ENCODE measurements around the gene ZNF276.
"Not testable (repeated sequence)": the region's sequence is repeated elsewhere in the genome, so short reads cannot be mapped to it uniquely, and the experiment has no call there.

Gene ZNF276, protein sequence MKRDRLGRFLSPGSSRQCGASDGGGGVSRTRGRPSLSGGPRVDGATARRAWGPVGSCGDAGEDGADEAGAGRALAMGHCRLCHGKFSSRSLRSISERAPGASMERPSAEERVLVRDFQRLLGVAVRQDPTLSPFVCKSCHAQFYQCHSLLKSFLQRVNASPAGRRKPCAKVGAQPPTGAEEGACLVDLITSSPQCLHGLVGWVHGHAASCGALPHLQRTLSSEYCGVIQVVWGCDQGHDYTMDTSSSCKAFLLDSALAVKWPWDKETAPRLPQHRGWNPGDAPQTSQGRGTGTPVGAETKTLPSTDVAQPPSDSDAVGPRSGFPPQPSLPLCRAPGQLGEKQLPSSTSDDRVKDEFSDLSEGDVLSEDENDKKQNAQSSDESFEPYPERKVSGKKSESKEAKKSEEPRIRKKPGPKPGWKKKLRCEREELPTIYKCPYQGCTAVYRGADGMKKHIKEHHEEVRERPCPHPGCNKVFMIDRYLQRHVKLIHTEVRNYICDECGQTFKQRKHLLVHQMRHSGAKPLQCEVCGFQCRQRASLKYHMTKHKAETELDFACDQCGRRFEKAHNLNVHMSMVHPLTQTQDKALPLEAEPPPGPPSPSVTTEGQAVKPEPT

DNA sequence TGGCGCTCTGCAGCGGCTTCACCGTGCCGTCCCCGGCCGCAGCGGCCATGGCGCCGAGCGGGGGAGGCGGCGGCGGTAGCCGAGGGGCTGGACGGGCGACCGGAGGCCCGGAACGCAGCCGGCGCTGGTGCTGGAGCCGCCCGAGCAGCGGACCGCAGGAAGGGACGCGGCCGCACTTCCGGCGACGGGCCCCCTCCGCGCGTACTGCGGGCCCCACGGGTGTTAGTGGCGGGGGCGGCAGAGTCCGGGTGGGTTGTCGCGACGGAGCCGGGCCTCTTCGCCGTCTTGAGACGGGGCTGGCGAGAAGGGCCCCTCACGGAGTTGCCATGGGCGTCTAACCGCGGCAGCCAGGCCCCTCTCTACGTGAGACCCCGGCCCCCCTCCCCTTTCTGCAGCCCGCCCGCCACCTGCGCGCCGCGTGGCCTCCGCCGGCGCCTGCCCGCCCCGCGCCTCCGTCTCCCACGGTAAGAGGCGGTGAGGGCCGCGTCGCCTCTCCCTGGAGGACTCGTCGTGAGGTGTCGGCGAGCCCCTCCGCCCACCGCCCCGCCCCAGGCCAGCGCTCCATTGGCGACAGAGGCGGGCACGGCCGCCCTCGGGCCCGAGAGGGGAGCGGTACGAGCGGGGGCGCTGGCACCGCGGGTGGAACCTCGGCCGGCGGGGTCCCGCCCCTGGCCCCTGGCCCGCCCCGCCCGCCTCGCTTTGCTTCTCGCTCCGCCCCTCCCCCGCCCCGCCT is at the start of gene ZNF276, which contains the start of gene VPS9D1:
Gene ZNF276, plus strand, starts transcription at position 725 of the 733 bp plus-strand sequence. CDS start 104 bp downstream, outside the sequence.
Gene VPS9D1, minus strand, starts transcription at position 86 of the 733 bp plus-strand sequence. Its CDS starts 37 bp downstream, at position 49.
- DNase-seq (ENCODE audit: low read depth, low spot score), result peak; percentile 92

DNA sequence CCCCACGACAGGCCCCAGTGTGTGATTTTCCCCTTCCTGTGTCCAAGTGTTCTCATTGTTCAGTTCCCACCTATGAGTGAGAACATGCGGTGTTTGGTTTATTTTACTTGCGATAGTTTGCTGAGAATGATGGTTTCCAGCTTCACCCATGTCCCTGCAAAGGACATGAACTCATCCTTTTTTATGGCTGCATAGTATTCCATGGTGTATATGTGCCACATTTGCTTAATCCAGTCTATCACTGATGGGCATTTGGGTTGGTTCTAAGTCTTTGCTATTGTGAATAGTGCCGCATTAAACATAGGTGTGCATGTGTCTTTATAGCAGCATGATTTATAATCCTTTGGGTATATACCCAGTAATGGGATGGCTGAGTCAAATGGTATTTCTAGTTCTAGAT is 49.8 kb upstream of the ZNF276 start:
- DNase-seq (ENCODE audit: low read depth, low spot score), result not testable (repeated sequence)

DNA sequence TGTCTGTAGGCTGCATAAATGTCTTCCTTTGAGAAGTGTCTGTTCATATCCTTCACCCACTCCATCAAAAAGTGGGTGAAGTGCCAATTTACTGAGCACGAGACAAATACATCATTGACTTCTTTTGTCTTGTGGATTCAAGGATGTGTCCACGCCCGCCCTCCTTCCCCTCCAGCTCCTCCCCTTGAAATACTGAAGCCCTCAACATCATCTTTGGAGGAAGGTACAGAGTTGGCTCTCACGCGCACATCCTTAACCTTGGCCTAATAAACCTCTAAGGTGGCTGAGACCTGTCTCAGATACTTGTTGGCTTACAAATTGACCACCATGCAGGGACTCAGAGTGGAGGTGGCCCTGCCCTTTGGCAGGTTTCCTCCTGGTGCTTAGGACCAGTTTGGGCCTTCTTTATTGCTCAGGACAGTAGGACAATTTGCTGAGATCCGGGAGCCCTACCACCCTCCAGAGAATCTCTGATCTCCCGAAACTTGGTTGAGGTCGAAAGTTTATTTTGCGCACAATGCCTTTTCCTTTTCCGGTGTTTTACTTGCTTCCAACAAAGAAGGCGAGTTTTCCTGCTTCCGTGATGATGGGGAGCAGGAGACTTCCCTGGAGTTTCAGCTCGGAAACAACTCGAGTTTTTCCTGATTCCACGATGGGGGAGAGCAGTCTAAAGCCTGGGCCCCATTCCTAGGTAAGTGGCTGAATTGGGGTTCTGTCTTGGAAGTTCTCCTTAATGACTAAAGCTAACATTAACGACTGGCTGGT is 49.0 kb upstream of the ZNF276 start:
- no peak for DNase-seq (ENCODE audit: low read depth, low spot score)

DNA sequence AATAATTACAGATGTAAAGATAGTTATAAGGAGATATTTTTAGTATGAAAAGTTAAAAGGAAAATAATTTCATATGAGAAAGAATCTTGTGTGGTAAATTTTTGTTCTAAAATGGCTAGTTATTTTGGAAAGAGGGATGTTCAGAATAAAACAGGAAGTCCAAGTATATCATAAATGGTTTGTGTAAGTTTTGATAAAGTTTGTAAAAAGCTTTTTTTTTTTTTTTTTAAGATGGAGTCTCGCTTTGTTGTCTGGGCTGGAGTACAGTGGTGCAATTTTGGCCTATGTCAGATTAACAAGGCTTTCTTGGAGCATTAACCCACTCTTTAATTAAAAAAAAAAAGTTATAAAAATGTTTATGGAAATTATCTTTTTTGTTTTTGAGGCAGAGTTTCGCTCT is 43.1 kb upstream of the ZNF276 start:
- DNase-seq (ENCODE audit: low read depth, low spot score), result no peak

DNA sequence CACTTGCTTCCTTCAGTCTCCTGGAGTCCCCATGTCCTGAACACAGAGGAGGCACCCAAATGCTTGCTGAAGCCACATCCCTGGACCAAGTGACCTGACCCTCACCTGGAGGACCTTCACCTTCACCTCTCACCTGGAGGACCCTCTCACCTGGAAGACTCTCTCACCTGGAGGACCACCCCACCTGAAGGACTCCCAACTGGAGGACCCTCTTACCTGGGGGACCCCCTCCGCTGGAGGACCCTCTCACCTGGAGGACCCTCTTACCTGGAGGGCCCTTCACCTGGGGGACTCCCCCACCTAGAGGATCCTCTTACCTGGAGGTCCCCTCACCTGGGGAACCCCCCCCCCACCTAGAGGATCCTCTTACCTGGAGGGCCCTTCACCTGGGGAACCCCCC is 35.4 kb upstream of the ZNF276 start:
- no peak for DNase-seq (ENCODE audit: low read depth, low spot score)

DNA sequence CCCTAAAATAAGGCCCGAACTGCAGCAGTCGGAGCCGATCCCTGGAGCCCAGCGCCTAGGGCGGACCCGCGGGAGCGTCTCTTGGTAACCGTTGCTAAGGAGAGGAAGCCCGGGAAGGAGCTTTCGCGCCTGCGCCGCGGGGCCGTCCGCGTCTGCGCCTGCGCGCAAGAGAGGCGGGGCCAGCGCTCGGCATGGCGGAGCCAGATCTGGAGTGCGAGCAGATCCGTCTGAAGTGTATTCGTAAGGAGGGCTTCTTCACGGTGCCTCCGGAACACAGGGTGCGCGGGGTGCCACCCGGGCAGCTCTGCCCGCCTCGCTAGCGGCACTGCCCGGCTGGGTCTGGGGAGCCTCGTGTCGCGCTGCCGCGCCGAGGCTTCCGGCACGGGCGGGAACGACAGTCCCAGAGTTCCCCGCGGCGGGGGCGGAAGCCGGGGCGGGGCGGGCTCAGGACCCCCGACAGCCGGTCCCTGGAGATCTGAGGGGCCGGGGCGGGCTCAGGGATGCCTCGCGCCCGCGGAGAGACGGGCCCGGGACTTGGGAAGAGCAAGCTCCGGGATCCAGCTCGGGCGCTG is 34.7 kb upstream of the ZNF276 start, which contains the start of gene CDK10:
Gene CDK10, plus strand, starts transcription at position 170 of the 572 bp plus-strand sequence. Its CDS starts 22 bp downstream, at position 192.
- peak; percentile 96 for DNase-seq (ENCODE audit: low read depth, low spot score)

DNA sequence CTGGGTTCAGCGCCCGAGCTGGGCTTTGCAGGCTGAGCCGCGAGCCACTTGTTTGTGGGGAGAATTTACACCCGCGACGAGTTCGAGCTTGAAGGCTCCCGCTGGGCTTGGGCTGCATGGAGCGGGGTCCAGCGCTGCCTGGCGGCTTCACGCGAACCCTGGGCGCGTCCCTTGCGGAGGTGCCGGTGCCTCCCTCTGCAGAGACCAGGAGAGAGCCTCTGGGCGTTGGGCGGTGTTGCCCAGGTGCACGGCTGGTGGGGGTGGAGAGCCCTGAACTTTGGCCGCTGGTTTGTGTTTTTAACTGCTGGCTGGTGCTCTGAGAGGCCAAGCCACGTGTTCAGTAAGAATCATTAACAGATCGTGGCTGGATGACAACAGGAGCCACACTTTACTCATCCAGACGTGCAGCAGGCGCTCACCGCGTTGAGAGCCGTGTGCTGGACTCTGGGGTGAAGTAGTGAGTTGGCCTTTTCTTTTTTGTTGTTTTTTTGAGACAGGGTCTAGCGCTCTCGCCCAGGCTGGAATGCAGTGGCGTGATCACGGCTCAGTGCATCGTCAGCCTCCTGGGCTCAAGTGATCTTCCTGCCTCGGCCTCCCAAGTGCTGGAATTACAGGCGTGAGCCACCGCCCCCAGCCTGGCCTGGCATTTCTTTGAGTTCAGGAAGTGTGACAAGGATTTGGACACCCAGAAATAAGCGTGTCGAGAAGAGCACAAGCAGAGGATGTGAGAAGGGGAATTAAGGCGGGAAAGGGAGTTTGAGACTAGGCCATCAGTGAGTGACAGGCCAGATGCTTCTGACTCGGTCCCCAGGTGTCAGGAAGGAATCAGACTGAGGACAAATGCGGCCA is 34.0 kb upstream of the ZNF276 start:
- peak; percentile 62 for DNase-seq (ENCODE audit: low read depth, low spot score)

DNA sequence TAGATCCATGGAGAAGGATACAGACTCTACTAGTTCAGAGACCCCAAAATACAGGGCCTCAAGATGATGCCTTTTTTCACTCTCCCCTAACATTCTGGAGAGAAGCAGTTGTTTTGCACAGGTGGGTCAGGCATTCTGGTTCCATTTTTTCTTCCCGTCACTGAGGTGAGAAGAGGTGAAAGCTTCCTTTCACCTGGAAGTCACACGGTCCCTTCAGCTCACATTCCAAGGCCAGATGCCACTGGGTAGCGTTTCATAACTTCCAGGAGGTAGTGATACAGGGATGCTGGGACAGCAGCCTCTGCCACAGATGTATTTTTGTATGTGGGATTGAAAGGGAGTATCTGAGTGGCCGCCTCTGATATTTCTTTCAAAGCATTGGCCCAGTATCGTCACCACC is 32.9 kb upstream of the ZNF276 start:
- no peak for DNase-seq (ENCODE audit: low read depth, low spot score)

DNA sequence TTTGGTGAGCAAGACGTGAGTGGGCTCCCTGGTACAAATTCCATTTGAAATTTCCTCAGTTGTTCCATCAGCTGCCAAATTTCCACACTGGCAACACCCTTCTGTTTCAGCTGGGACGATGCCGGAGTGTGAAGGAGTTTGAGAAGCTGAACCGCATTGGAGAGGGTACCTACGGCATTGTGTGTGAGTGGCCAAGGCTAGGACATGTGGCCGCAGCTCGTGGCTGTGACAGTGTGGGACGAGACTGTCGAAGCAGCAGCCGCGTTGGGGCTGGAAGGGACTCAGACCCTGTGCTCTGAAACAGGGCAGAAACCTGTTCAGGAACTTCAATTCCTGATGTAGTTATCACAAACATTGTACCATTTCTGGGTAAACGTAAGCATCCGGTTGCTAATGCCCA is 32.2 kb upstream of the ZNF276 start:
- no peak for DNase-seq (ENCODE audit: low read depth, low spot score)

DNA sequence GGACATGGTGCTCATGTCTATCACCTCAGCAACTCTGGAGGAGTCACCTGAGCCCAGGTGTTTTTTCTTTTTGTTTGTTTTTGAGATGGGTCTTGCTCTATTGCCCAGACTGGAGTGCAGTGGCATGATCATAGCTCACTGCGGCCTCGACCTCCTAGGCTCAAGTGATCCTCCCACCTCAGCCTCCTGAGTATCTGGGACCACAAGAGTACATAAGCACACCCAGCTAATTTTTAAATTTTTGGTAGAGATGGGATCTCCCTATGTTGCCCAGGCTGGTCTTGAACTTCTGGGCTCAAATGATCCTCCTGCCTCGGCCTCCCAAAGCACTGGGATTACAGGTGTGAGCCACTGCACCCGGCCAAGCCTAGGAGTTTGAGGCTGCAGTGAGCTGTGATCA is 31.7 kb upstream of the ZNF276 start:
- not testable (repeated sequence) for DNase-seq (ENCODE audit: low read depth, low spot score)

DNA sequence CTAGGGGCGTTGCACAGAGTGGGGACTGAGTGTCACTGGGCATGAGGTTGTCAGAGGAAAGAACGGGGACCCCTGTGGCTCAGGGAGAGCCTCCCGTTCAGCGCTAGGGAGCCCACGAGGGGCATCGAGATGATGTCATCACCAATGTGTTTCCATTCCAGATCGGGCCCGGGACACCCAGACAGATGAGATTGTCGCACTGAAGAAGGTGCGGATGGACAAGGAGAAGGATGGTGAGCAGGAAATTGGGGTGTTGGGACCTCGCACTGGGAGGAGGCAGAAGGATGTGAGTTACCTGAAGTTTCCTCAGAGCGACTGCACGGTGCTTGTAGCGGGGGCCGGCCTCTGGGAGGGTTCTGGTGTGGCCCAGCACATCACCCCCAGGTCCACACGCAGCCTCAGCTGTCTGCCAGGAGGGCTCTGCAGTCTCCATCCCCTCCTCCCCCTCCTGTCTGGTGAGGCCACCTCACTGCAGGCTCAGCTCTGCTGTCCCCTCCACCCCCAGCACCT is 30.9 kb upstream of the ZNF276 start:
- no peak for DNase-seq (ENCODE audit: low read depth, low spot score)

DNA sequence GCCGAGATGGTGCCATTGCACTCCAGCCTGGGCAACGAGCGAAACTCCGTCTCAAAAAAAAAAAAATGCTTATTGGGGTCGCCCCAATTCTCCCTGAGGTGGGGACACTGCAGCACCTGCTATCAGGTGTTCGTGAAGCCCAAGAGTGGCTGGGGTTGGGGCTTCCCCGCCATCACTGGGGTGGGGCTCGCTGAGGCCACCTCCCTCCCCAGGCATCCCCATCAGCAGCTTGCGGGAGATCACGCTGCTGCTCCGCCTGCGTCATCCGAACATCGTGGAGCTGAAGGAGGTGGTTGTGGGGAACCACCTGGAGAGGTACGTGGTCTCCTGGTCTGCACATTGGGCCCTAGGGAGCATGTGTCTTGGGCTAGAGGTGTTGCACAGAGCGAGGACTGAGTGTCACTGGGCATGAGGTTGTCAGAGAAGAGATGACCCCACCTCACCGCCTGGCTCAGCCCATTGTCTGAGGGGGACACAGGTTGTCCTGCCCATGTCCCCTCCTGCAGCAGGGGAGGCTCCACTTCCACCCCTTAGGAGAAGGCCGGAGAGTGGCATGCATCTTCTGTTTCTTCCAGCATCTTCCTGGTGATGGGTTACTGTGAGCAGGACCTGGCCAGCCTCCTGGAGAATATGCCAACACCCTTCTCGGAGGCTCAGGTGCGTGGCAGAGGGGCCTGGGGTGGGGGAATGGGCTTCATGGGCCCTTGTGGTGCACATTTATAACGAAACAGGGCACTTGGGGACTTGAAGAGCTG is 29.9 kb upstream of the ZNF276 start:
- DNase-seq (ENCODE audit: low read depth, low spot score), result no peak

DNA sequence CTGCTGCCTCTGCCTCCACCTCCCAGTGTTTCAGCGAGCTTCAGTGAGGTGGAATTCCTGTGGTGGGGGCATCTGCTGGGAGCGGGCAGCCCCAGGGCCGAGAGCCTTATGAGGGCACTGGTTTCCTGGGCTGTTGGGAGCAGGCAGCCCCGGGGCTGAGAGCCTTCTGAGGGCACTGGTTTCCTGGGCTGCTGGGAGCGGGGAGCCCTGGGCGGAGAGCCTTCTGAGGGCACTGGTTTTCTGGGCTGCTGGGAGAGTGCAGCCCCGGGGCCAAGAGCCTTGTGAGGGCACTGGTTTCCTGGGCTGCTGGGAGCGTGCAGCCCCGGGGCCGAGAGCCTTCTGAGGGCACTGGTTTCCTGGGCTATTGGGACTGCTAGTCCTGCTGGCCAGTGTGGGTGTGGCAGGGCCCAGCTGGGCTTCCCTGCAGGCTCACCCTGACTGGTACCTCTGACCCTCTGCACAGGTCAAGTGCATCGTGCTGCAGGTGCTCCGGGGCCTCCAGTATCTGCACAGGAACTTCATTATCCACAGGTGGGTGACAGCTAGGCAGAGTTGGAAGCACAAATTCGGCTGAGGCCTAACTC is 29.3 kb upstream of the ZNF276 start:
- DNase-seq (ENCODE audit: low read depth, low spot score), result no peak

DNA sequence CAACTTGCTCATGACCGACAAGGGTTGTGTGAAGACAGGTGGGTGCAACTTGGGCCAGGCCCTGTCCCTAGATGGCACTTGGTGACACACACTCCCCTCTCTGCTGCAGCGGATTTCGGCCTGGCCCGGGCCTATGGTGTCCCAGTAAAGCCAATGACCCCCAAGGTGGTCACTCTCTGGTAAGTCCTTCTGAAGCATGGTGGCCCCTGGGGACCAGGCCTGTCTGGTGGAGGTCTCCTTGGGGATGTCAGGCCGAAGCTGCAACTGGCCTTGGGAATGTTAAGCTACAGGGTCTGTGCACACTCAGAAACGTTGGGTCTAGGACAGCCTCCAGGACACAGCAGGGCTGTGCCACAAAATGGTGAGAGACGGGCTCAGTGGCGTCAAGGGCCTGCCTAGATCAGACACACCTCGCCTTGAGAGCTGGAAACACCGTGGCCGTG is 28.0 kb upstream of the ZNF276 start:
- DNase-seq (ENCODE audit: low read depth, low spot score), result no peak

DNA sequence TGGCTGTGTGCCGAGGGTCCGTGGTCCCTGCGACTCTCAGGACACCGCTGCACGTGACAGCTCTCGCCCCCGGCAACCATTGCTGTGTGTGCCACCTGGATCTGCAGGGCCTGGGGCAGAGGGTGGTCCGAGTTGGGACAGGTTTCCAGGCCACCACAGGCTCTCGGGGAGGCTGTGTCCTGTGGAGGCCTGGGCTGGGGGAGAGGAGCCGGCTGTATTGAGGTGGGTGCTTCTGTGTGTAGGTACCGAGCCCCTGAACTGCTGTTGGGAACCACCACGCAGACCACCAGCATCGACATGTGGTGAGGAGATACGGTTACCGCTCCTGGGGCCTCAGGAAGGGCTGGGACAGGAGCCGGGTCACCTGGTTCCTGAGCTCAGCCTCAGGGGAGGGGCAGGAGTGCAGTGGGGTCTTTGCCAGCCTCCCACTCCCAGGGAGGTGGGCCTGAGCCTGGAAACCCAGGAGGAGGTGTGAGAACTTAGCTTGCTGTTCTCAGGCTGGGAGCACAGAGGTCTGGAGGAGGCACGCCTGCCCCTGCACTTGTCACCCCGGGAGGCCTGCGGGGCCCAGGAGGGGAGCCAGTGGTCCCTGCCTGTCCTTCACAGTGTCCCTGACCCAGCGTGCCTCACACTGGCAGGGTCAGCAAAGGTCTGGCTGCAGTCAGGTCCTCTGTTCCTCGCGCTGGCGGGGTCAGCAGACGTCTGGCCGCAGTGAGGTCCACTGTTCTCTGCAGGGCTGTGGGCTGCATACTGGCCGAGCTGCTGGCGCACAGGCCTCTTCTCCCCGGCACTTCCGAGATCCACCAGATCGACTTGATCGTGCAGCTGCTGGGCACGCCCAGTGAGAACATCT is 27.2 kb upstream of the ZNF276 start:
- DNase-seq (ENCODE audit: low read depth, low spot score), result no peak

DNA sequence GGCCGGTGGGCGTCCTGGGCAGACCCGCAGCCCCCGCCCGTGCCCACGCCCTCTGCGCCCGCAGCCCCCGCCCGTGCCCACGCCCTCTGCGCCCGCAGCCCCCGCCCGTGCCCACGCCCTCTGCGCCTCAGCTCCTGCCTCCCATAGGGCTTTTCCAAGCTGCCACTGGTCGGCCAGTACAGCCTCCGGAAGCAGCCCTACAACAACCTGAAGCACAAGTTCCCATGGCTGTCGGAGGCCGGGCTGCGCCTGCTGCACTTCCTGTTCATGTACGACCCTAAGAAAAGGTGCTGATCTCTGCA is 26.6 kb upstream of the ZNF276 start:
- not testable (repeated sequence) for DNase-seq (ENCODE audit: low read depth, low spot score)

DNA sequence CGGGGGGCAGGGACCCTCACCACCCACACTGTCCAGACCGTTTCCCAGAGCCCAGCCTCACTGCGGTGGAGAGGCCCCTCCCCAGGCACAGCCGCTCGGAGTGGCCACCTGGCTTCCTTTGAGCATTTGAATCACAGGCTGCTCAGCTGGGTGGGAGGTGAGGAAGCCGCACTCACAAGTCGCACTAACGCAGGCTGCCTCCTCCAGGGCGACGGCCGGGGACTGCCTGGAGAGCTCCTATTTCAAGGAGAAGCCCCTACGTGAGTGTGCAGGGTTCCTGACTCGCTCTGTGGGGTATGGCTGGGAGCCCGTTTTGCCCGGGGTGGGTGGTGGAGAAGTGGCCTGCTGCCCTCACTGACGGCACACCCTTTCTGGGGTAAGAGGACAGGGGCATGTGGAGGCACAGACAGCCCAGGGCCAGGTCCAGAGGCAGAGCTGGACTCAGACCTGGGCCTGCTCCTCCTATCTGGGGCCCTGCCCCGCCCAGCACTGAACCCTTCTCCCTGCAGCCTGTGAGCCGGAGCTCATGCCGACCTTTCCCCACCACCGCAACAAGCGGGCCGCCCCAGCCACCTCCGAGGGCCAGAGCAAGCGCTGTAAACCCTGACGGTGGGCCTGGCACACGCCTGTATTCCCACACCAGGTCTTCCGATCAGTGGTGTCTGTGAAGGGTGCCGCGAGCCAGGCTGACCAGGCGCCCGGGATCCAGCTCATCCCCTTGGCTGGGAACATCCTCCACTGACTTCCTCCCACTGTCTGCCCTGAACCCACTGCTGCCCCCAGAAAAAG is 26.1 kb upstream of the ZNF276 start:
- DNase-seq (ENCODE audit: low read depth, low spot score), result no peak
